MCF 10A (cell line): ENCODE results near the gene DPEP1. TPM values are rescaled to one million over a fixed set of nuclear protein-coding genes. Genes with fewer than 3 reads are reported as not detected.

Experiments used
- BruUV-seq: library from RNA; stranded (reverse); fragments of 400-500 nt; replicated peaks from 2 replicates; lab custom pipeline; 2021; lab: Mats Ljungman, UMichigan
- CTCF ChIA-PET: fragments of 300-600 bp; sonication (Branson Sonifier 250); formaldehyde crosslinking; extraction: SDS; loops from one replicate; lab custom pipeline; 2021; ENCODE audit warnings: antibody characterized with exemption, inconsistent platforms; lab: Yijun Ruan, JAX
- POLR2A ChIA-PET: fragments of 300-600, 350-650 bp; sonication (Branson Sonifier 250); formaldehyde crosslinking; extraction: SDS; loops from one replicate; lab custom pipeline; 2020; ENCODE audit warnings: antibody characterized with exemption, inconsistent platforms; lab: Yijun Ruan, JAX
- DNase-seq: peaks from one replicate; pipeline ENCODE4 v3.0.0-alpha.2; 2018; ENCODE audit not compliant: unreplicated experiment
- H3K27ac Mint-ChIP-seq: one replicate; pipeline ENCODE4 v1.8.0; 2022; ENCODE audit warnings: mild to moderate bottlenecking, low read depth, mixed read lengths; ENCODE audit not compliant: unreplicated experiment
- H3K27me3 Mint-ChIP-seq: one replicate; pipeline ENCODE4 v1.8.0; 2022; ENCODE audit warnings: mixed read lengths; ENCODE audit not compliant: insufficient read depth, unreplicated experiment
- H3K36me3 Mint-ChIP-seq: one replicate; pipeline ENCODE4 v1.8.0; 2022; ENCODE audit warnings: mild to moderate bottlenecking, moderate library complexity, mixed read lengths; ENCODE audit not compliant: insufficient read depth, unreplicated experiment
- H3K4me1 Mint-ChIP-seq: one replicate; pipeline ENCODE4 v1.8.0; 2022; ENCODE audit warnings: mixed read lengths; ENCODE audit not compliant: insufficient read depth, unreplicated experiment
- H3K4me3 Mint-ChIP-seq: one replicate; pipeline ENCODE4 v1.8.0; 2022; ENCODE audit warnings: mild to moderate bottlenecking, moderate library complexity, mixed read lengths; ENCODE audit not compliant: unreplicated experiment
- H3K9me3 Mint-ChIP-seq: one replicate; pipeline ENCODE4 v1.8.0; 2022; ENCODE audit warnings: mixed read lengths; ENCODE audit not compliant: unreplicated experiment
- CTCF ChIP-seq: fragments of 200-600 bp; IDR thresholded peaks from one replicate; pipeline ENCODE4 v1.8.0; 2022; ENCODE audit warnings: antibody characterized with exemption, mild to moderate bottlenecking; ENCODE audit not compliant: unreplicated experiment
- intact Hi-C: fragments of 100-400 bp; cut with micrococcal nuclease; formaldehyde crosslinking; loops from 2 replicates; pipeline ENCODE4 v1.14.1; 2022
- total RNA-seq: library from RNA; stranded (reverse); gene quantifications from 2 replicates; pipeline ENCODE4 v1.2.3, GENCODE V29; 2022

DPEP1 gene
- total RNA-seq, 1 experiment from 2014 or later: 0.82 TPM

- TF ChIP-seq CTCF: peak; percentile 76
- Mint-ChIP-seq H3K4me3 (peak overlapping the region; percentile 40), H3K36me3 (peaks cover 58% of the 10 kb centered on the region), H3K27me3 (no peaks in the 10 kb centered on the region), H3K27ac (peak overlapping the region; percentile 49), H3K4me1 (peaks cover 17% of the 10 kb centered on the region), H3K9me3 (no peaks in the 10 kb centered on the region)
- CTCF ChIA-PET: interaction anchor here (0.6 to 1.5 kb wide), 7 partner anchors 8 to 239 kb away, joined by 3 to 9 read pairs (median 6); partner anchors contain the start of gene CPNE7
- BruUV-seq: no TSS peak
- POLR2A ChIA-PET: interaction anchor here (0.6 to 1.7 kb wide), 16 partner anchors 10 to 346 kb away, joined by 3 to 9 read pairs (median 3); partner anchors contain the start of genes CDK10, CPNE7, DPEP1 and SPG7
- DNase-seq: peak; percentile 75
- intact Hi-C loops: no loop called here
Measured at GRCh38 chr16:89565506-89566372, 47.7 kb upstream of the DPEP1 start.

- Mint-ChIP-seq H3K9me3 (no peaks in the 10 kb centered on the region), H3K36me3 (peaks cover 37% of the 10 kb centered on the region), H3K27me3 (no peaks in the 10 kb centered on the region), H3K4me1 (peaks cover 10% of the 10 kb centered on the region), H3K4me3 (no peak overlapping the region), H3K27ac (no peak overlapping the region)
- no peak for TF ChIP-seq CTCF
- POLR2A ChIA-PET: interaction anchor here (0.7 to 1.1 kb wide), 3 partner anchors 16 to 89 kb away, joined by 3 to 4 read pairs (median 3); no protein-coding TSS in a partner anchor
- CTCF ChIA-PET: interaction anchor here (0.6 to 0.7 kb wide), 2 partner anchors 82 to 313 kb away, joined by 3 read pairs; no protein-coding TSS in a partner anchor
- intact Hi-C loops: no loop called here
- BruUV-seq: no TSS peak
- no peak for DNase-seq
Measured at GRCh38 chr16:89567656-89568594, 45.5 kb upstream of the DPEP1 start.

- ChIA-PET POLR2A (interaction anchor here (0.7 kb wide), 1 partner anchor 33 kb away, joined by 4 read pairs; no protein-coding TSS in a partner anchor), CTCF (no interaction called here)
- H3K4me3 Mint-ChIP-seq: no peak overlapping the region
- intact Hi-C loops: no loop called here
- H3K27ac Mint-ChIP-seq: no peak overlapping the region
- H3K4me1 Mint-ChIP-seq: peaks cover 9% of the 10 kb centered on the region
- DNase-seq: no peak
- H3K9me3 Mint-ChIP-seq: no peaks in the 10 kb centered on the region
- peaks cover 19% of the 10 kb centered on the region for H3K36me3 Mint-ChIP-seq
- no TSS peak for BruUV-seq
- TF ChIP-seq CTCF: no peak
- no peaks in the 10 kb centered on the region for H3K27me3 Mint-ChIP-seq
Measured at GRCh38 chr16:89569506-89570341, 43.7 kb upstream of the DPEP1 start.
